GM19372 (cell line): Measurements from ENCODE around the gene DGLUCY.
"Not testable (repeated sequence)": the region's sequence is repeated elsewhere in the genome, so short reads cannot be mapped to it uniquely, and the experiment has no call there.

Source experiments
- ATAC-seq: cut with Tn5 transposase; IDR thresholded peaks from one replicate; pipeline ENCODE4 v1.9.1; 2021; ENCODE audit warnings: mild to moderate bottlenecking, low read depth, moderate library complexity; ENCODE audit not compliant: unreplicated experiment

DGLUCY gene

GRCh38 chr14:91164676-91165075 is 50.8 kb downstream of the DGLUCY start:
- ATAC-seq: no peak

GRCh38 chr14:91167380-91167770 is 53.5 kb downstream of the DGLUCY start:
- no peak for ATAC-seq

- ATAC-seq: no peak
Measured at GRCh38 chr14:91169951-91170350, 56.1 kb downstream of the DGLUCY start.

- no peak for ATAC-seq
Measured at GRCh38 chr14:91170504-91171121, 56.7 kb downstream of the DGLUCY start.

- no peak for ATAC-seq
Measured at GRCh38 chr14:91171291-91171690, 57.4 kb downstream of the DGLUCY start.

GRCh38 chr14:91173221-91173670 is 59.4 kb downstream of the DGLUCY start:
- ATAC-seq: no peak

GRCh38 chr14:91173904-91174303 is 60.0 kb downstream of the DGLUCY start:
- no peak for ATAC-seq

- no peak for ATAC-seq
Measured at GRCh38 chr14:91175291-91176201, 61.7 kb downstream of the DGLUCY start.

- no peak for ATAC-seq
Measured at GRCh38 chr14:91177073-91178034, 63.5 kb downstream of the DGLUCY start.

- ATAC-seq: no peak
Measured at GRCh38 chr14:91180611-91181010, 66.7 kb downstream of the DGLUCY start.

- not testable (repeated sequence) for ATAC-seq
Measured at GRCh38 chr14:91182753-91183152, 68.9 kb downstream of the DGLUCY start.

GRCh38 chr14:91184559-91184958 is 70.7 kb downstream of the DGLUCY start:
- no peak for ATAC-seq

GRCh38 chr14:91185721-91186120 is 71.8 kb downstream of the DGLUCY start:
- no peak for ATAC-seq

GRCh38 chr14:91186515-91187066 is 72.7 kb downstream of the DGLUCY start:
- ATAC-seq: no peak

GRCh38 chr14:91187271-91187670 is 73.4 kb downstream of the DGLUCY start:
- no peak for ATAC-seq

- ATAC-seq: no peak
Measured at GRCh38 chr14:91190853-91191252, 77.0 kb downstream of the DGLUCY start.

GRCh38 chr14:91193069-91193468 is 79.2 kb downstream of the DGLUCY start:
- ATAC-seq: no peak

GRCh38 chr14:91195881-91196280 is 82.0 kb downstream of the DGLUCY start:
- no peak for ATAC-seq

- ATAC-seq: no peak
Measured at GRCh38 chr14:91197631-91198030, 83.8 kb downstream of the DGLUCY start.

- ATAC-seq: not testable (repeated sequence)
Measured at GRCh38 chr14:91200802-91201201, 86.9 kb downstream of the DGLUCY start.
